Measurements from ENCODE around the gene INO80D. TPM values are rescaled to one million over a fixed set of nuclear protein-coding genes. Genes with fewer than 3 reads are reported as not detected.

The INO80D gene
- total and polyA plus RNA-seq, 2 of the 13 experiments (the other 11 are each of a cell fraction or from before 2014, with no cell fraction given): 7.6 to 7.9 TPM

DNA sequence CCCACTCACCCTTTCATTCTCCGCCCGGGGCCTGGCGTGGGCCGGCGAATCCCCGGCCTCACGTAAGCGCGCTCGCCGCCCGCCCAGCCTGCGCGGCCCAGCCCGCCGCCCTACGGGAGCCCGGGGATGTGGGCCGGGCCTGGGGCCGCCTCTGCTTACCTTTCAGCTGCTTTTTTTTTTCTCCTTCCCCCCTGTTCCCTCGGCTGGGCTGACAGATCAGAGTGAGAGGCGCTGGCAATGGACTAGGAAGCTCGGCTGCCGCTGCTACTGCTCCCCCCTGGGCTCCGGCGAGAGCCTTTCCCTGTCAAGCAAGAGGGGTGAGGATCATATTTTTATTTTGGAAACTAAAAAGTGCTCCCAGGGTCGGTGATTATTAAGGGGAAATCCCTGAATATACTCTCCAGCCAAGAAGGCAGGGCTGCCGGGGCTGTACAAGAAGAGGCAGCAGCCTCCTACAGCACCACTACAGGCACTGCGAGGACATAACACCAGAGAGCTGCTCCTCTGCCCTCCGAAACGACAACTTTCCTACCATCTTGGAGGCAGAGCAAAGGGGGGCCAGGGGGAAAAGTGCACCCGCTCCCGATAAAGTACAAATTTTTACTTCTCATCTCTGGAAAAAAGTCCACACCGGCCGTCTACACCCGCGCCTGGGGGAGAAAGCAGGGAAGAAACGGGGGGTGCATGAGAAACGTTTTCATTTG, at the start of gene INO80D (continued):
- TF ChIP-seq ZFP90 (CRISPR knock-in tag; IDR thresholded peaks at IDR 0.05; ENCODE audit: borderline replicate concordance) (peak; percentile 74; the same call in 1 of the 2 replicates), ZNF30 (CRISPR knock-in tag; IDR thresholded peaks at IDR 0.05) (no peak), ZNF768 (CRISPR knock-in tag; IDR thresholded peaks at IDR 0.05) (peak; percentile 70; the same call in 1 of the 2 replicates), YEATS2 (CRISPR knock-in tag; IDR thresholded peaks at IDR 0.05; ENCODE audit: borderline replicate concordance) (no peak), SOX6 (IDR thresholded peaks at IDR 0.05) (no peak), SOX6 (CRISPR knock-in tag; IDR thresholded peaks at IDR 0.05) (peak; percentile 34; the same call in 1 of the 2 replicates), XRCC5 (optimal IDR thresholded peaks at IDR 0.05; ENCODE audit: low read length) (peak; percentile 90), MTA1 (CRISPR knock-in tag; IDR thresholded peaks at IDR 0.05; ENCODE audit: borderline replicate concordance) (no peak; the same call in 1 of the 2 replicates), ZNF761 (CRISPR knock-in tag; conservative IDR thresholded peaks at IDR 0.05) (no peak; the same call in 1 of the 2 replicates), U2AF2 (IDR thresholded peaks at IDR 0.05; ENCODE audit: low read depth, low read length) (no peak), RNF2 (conservative IDR thresholded peaks at IDR 0.05; ENCODE audit: low read depth) (no peak), RBFOX2 (IDR thresholded peaks at IDR 0.05; ENCODE audit: low read depth, low read length) (peak; percentile 86), MED8 (CRISPR knock-in tag; IDR thresholded peaks at IDR 0.05; ENCODE audit: insufficient replicate concordance) (no peak), PCBP2 (optimal IDR thresholded peaks at IDR 0.05; ENCODE audit: low read depth, low read length, poor library complexity, severe bottlenecking) (peak; percentile 57), YY1 (IDR thresholded peaks at IDR 0.05; ENCODE audit: insufficient read depth, insufficient replicate concordance, low read depth, low read length) (peak; percentile 93), KLF15 (CRISPR knock-in tag; IDR thresholded peaks at IDR 0.05; ENCODE audit: borderline replicate concordance) (no peak), POGZ (CRISPR knock-in tag; IDR thresholded peaks at IDR 0.05) (no peak), ZNF709 (CRISPR knock-in tag; IDR thresholded peaks at IDR 0.05) (peak; percentile 88; the same call in 1 of the 2 replicates), NPAS2 (CRISPR knock-in tag; IDR thresholded peaks at IDR 0.05; ENCODE audit: borderline replicate concordance) (no peak), ZNF510 (CRISPR knock-in tag; IDR thresholded peaks at IDR 0.05; ENCODE audit: low read depth) (peak; percentile 76; the same call in 1 of the 2 replicates)
- TF ChIP-seq, protein P1, sequence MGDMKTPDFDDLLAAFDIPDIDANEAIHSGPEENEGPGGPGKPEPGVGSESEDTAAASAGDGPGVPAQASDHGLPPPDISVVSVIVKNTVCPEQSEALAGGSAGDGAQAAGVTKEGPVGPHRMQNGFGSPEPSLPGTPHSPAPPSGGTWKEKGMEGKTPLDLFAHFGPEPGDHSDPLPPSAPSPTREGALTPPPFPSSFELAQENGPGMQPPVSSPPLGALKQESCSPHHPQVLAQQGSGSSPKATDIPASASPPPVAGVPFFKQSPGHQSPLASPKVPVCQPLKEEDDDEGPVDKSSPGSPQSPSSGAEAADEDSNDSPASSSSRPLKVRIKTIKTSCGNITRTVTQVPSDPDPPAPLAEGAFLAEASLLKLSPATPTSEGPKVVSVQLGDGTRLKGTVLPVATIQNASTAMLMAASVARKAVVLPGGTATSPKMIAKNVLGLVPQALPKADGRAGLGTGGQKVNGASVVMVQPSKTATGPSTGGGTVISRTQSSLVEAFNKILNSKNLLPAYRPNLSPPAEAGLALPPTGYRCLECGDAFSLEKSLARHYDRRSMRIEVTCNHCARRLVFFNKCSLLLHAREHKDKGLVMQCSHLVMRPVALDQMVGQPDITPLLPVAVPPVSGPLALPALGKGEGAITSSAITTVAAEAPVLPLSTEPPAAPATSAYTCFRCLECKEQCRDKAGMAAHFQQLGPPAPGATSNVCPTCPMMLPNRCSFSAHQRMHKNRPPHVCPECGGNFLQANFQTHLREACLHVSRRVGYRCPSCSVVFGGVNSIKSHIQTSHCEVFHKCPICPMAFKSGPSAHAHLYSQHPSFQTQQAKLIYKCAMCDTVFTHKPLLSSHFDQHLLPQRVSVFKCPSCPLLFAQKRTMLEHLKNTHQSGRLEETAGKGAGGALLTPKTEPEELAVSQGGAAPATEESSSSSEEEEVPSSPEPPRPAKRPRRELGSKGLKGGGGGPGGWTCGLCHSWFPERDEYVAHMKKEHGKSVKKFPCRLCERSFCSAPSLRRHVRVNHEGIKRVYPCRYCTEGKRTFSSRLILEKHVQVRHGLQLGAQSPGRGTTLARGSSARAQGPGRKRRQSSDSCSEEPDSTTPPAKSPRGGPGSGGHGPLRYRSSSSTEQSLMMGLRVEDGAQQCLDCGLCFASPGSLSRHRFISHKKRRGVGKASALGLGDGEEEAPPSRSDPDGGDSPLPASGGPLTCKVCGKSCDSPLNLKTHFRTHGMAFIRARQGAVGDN (CRISPR knock-in tag; IDR thresholded peaks at IDR 0.05): peak; percentile 78
- TF ChIP-seq, protein P2, sequence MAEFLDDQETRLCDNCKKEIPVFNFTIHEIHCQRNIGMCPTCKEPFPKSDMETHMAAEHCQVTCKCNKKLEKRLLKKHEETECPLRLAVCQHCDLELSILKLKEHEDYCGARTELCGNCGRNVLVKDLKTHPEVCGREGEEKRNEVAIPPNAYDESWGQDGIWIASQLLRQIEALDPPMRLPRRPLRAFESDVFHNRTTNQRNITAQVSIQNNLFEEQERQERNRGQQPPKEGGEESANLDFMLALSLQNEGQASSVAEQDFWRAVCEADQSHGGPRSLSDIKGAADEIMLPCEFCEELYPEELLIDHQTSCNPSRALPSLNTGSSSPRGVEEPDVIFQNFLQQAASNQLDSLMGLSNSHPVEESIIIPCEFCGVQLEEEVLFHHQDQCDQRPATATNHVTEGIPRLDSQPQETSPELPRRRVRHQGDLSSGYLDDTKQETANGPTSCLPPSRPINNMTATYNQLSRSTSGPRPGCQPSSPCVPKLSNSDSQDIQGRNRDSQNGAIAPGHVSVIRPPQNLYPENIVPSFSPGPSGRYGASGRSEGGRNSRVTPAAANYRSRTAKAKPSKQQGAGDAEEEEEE (CRISPR knock-in tag; IDR thresholded peaks at IDR 0.05; ENCODE audit: borderline replicate concordance): no peak
- TF ChIP-seq, protein P3, sequence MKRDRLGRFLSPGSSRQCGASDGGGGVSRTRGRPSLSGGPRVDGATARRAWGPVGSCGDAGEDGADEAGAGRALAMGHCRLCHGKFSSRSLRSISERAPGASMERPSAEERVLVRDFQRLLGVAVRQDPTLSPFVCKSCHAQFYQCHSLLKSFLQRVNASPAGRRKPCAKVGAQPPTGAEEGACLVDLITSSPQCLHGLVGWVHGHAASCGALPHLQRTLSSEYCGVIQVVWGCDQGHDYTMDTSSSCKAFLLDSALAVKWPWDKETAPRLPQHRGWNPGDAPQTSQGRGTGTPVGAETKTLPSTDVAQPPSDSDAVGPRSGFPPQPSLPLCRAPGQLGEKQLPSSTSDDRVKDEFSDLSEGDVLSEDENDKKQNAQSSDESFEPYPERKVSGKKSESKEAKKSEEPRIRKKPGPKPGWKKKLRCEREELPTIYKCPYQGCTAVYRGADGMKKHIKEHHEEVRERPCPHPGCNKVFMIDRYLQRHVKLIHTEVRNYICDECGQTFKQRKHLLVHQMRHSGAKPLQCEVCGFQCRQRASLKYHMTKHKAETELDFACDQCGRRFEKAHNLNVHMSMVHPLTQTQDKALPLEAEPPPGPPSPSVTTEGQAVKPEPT (CRISPR knock-in tag; IDR thresholded peaks at IDR 0.05; ENCODE audit: low read depth): no peak

Data from HepG2 (cell line).